ENCODE data around the gene CD19. TPM values are rescaled to one million over a fixed set of nuclear protein-coding genes. Genes with fewer than 3 reads are reported as not detected.

Gene CD19
- total and polyA plus RNA-seq, 2 of the 8 experiments (the other 6 are each of a cell fraction or from before 2014, with no cell fraction given), result 0.57 to 0.65 TPM

DNA sequence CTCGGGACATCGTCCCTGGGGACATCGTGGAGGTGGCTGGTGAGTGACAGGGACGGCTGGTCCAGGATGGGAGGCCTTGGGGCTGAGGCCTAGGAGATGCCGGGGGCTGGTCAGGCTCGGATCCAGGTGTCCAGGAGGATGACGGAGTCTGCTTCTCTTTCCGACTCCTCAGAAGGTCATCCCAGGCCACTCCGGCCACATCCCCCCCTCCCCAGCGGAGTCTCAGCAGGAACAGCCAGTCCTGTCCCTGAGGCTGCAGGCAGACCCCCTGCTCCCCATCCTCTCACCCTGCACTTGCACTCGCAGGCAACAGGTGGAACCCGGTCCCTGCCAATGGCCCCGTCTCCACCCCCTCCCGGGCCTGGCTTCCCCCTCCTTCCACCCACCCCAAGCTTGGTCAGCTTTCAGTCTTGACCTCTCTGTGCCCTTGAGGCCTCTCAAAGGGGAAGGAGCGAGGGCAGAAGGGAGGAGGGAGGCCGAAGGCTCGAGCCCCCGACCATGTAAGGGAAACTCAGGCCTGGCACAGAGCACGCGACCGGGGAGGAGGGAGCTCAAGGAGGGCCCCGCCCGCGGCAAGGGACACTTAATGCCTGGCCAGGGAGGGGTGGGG, 49.1 kb upstream of the CD19 start:
- H3K18ac ChIP-seq (ENCODE audit: extremely low read depth, low read length), result peak overlapping the region; percentile 7
- H3K4ac ChIP-seq (replicated peaks; ENCODE audit: insufficient read length, low read depth, low read length), result no peak overlapping the region
- H4K8ac ChIP-seq (ENCODE audit: extremely low read depth, insufficient read depth, low read length), result peak overlapping the region; percentile 19
- H2BK5ac ChIP-seq (ENCODE audit: low read depth, low read length), result peak overlapping the region; percentile 69; the same call in 1 of the 2 replicates
- FAIRE-seq (no peak), DNase-seq (ENCODE audit: low read depth in 1 of 2, low spot score in 2 of 2) (no peak)
- H2AK5ac ChIP-seq (ENCODE audit: low read depth, low read length), result no peak overlapping the region
- no peak overlapping the region for H2AFZ ChIP-seq (ENCODE audit: low read length)
- peak overlapping the region; percentile 72 for H4K91ac ChIP-seq (replicated peaks; ENCODE audit: insufficient read length, low read length)
- no peak overlapping the region for H3K56ac ChIP-seq (replicated peaks; ENCODE audit: insufficient read length, low read depth, low read length)
- peak overlapping the region; percentile 29; the same call in 1 of the 2 replicates for H2BK15ac ChIP-seq (ENCODE audit: low read length)
- H3K79me2 ChIP-seq (ENCODE audit: control insufficient read depth in 1 of 2, insufficient read depth in 2 of 2, low read length in 2 of 2), result no peaks in the 10 kb centered on the region
- 74% methylated on average over 13 of the region's 24 CpGs; no CpG with 5 or more reads in 1 of the 2 experiments for WGBS, 2 experiments (ENCODE audit: extremely low coverage in 1 of 2, insufficient coverage in 1 of 2, insufficient read length in 1 of 2, insufficient replicate concordance in 2 of 2, low coverage in 1 of 2, low lambda C conversion rate in 2 of 2, missing lambda C conversion rate in 1 of 2)
- CTCF ChIA-PET (ENCODE audit: partially characterized antibody), result interaction anchor here (0.8 to 5.3 kb wide), 4 partner anchors 9 to 90 kb away, joined by 3 to 32 read pairs (median 8); no protein-coding TSS in a partner anchor
- POLR2A ChIA-PET (ENCODE audit: partially characterized antibody), result interaction anchor here (0.5 to 2.2 kb wide), 13 partner anchors 10 to 91 kb away, joined by 3 to 12 read pairs (median 3); partner anchors contain the start of genes ATXN2L, NFATC2IP, SH2B1 and TUFM
- H3K14ac ChIP-seq (ENCODE audit: insufficient read length), result no peak overlapping the region
- peaks cover 13% of the 10 kb centered on the region for H3K23me2 ChIP-seq (ENCODE audit: low read depth, low read length)
- no peak overlapping the region; a peak in 2 of 7 replicates for H3K9ac ChIP-seq (replicated peaks in 1 of 4; ENCODE audit: extremely low read depth in 1 of 4, low read depth in 3 of 4, low read length in 3 of 4)
- H4K5ac ChIP-seq (ENCODE audit: insufficient read length, low read depth, low read length), result no peak overlapping the region
- H3K27me3 ChIP-seq (replicated peaks in 1 of 4; ENCODE audit: control insufficient read depth in 3 of 4, extremely low read depth in 1 of 4, insufficient read depth in 3 of 4, low read length in 3 of 4), result peaks cover 0 to 8% (median 7%) of the 10 kb centered on the region in 4 experiments; a peak in 2 of 7 replicates
- H3K9me3 ChIP-seq (ENCODE audit: insufficient read depth in 2 of 2, low read depth in 1 of 2, low read length in 1 of 2), result no peaks in the 10 kb centered on the region
- no peak overlapping the region for H3K4me3 ChIP-seq (ENCODE audit: extremely low read depth in 1 of 4, insufficient read depth in 2 of 4, low read depth in 3 of 4, low read length in 4 of 4)
- peak overlapping the region; percentile 4 to 45; a peak in 1 of 4 replicates for H3K4me2 ChIP-seq (ENCODE audit: insufficient read depth in 1 of 2, low read depth in 2 of 2, low read length in 2 of 2)
- H2BK20ac ChIP-seq (ENCODE audit: low read length), result 0 out of 2 replicates have a peak overlapping the region, but pooled peaks have one; percentile 86
- H2BK12ac ChIP-seq (ENCODE audit: low read depth, low read length), result peak overlapping the region; percentile 45; the same call in 1 of the 2 replicates
- no peak overlapping the region for H2BK120ac ChIP-seq (replicated peaks; ENCODE audit: low read depth, low read length)
- H4K20me1 ChIP-seq (replicated peaks in 1 of 2; ENCODE audit: control insufficient read depth in 1 of 2, insufficient read depth in 2 of 2, low read length in 2 of 2), result no peaks in the 10 kb centered on the region
- peaks cover 0 to 29% (median 23%) of the 10 kb centered on the region in 4 experiments; a peak in 6 of 7 replicates for H3K4me1 ChIP-seq (replicated peaks in 1 of 4; ENCODE audit: control insufficient read depth in 3 of 4, insufficient read depth in 4 of 4, low read length in 3 of 4)
- H3K23ac ChIP-seq (ENCODE audit: insufficient read length), result no peak overlapping the region
- no peak overlapping the region for H3K27ac ChIP-seq (ENCODE audit: low read depth, low read length)
- H3K79me1 ChIP-seq (ENCODE audit: low read depth, low read length), result no peaks in the 10 kb centered on the region; the same call in none of the 2 replicates
- H3K36me3 ChIP-seq (ENCODE audit: control insufficient read depth in 2 of 4, insufficient read depth in 4 of 4, low read length in 3 of 4), result no peaks in the 10 kb centered on the region
- TF ChIP-seq KDM5A (IDR thresholded peaks at IDR 0.05; ENCODE audit: low read length) (no peak), SAP30 (IDR thresholded peaks at IDR 0.05; ENCODE audit: insufficient read depth, insufficient replicate concordance, low read length) (no peak), SP2 (IDR thresholded peaks at IDR 0.05; ENCODE audit: low read length) (no peak), SUZ12 (IDR thresholded peaks at IDR 0.05; ENCODE audit: low read length) (no peak), TAF7 (optimal IDR thresholded peaks at IDR 0.05; ENCODE audit: borderline replicate concordance, low read depth, low read length) (no peak), HDAC6 (IDR thresholded peaks at IDR 0.05; ENCODE audit: low read depth, low read length) (no peak), SP4 (IDR thresholded peaks at IDR 0.05; ENCODE audit: low read length) (no peak), EGR1 (IDR thresholded peaks at IDR 0.05; ENCODE audit: borderline replicate concordance, low read depth, low read length) (no peak), JUN (IDR thresholded peaks at IDR 0.05; ENCODE audit: low read depth, low read length) (no peak), RAD21 (IDR thresholded peaks at IDR 0.05 in 1 of 2, conservative IDR thresholded peaks at IDR 0.05 in 1 of 2; ENCODE audit: low read depth in 2 of 2, low read length in 2 of 2) (peak; percentile 57 to 65; a peak in 3 of 4 replicates), POU5F1 (IDR thresholded peaks at IDR 0.05; ENCODE audit: low read depth, low read length) (no peak), BRCA1 (IDR thresholded peaks at IDR 0.05; ENCODE audit: low read depth, low read length) (no peak)

Data from H1 (cell line).